ENCODE measurements around the gene GNB1L. TPM values are rescaled to one million over a fixed set of nuclear protein-coding genes. Genes with fewer than 3 reads are reported as not detected.

Gene GNB1L
- total RNA-seq, 1 experiment from 2014 or later: 18.0 TPM

GRCh38 chr22:19848298-19849224, 6.1 kb downstream of the GNB1L start:
- Mint-ChIP-seq H3K36me3 (peaks cover 36% of the 10 kb centered on the region), H3K4me3 (no peak overlapping the region), H3K4me1 (peaks cover 22% of the 10 kb centered on the region), H3K9me3 (peaks cover 9% of the 10 kb centered on the region), H3K27ac (no peak overlapping the region), H3K27me3 (ENCODE audit: low read depth) (no peaks in the 10 kb centered on the region)
- DNase-seq (ENCODE audit: low spot score) (no peak), ATAC-seq (no peak)
- TF ChIP-seq NR1H2 (CRISPR knock-in tag; IDR thresholded peaks at IDR 0.05) (no peak), ELF4 (CRISPR knock-in tag; IDR thresholded peaks at IDR 0.05; ENCODE audit: low read depth) (no peak), CTCF (IDR thresholded peaks at IDR 0.05) (no peak), SOX15 (CRISPR knock-in tag; IDR thresholded peaks at IDR 0.05) (no peak), FOXJ3 (CRISPR knock-in tag; IDR thresholded peaks at IDR 0.05; ENCODE audit: borderline replicate concordance) (no peak), TCF7 (CRISPR knock-in tag; IDR thresholded peaks at IDR 0.05; ENCODE audit: low read depth) (no peak), ETV6 (CRISPR knock-in tag; IDR thresholded peaks at IDR 0.05) (no peak), SP1 (CRISPR knock-in tag; conservative IDR thresholded peaks at IDR 0.05) (no peak)
- TF ChIP-seq, protein P1, sequence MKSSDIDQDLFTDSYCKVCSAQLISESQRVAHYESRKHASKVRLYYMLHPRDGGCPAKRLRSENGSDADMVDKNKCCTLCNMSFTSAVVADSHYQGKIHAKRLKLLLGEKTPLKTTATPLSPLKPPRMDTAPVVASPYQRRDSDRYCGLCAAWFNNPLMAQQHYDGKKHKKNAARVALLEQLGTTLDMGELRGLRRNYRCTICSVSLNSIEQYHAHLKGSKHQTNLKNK (CRISPR knock-in tag; IDR thresholded peaks at IDR 0.05): no peak
- TF ChIP-seq, protein P2, sequence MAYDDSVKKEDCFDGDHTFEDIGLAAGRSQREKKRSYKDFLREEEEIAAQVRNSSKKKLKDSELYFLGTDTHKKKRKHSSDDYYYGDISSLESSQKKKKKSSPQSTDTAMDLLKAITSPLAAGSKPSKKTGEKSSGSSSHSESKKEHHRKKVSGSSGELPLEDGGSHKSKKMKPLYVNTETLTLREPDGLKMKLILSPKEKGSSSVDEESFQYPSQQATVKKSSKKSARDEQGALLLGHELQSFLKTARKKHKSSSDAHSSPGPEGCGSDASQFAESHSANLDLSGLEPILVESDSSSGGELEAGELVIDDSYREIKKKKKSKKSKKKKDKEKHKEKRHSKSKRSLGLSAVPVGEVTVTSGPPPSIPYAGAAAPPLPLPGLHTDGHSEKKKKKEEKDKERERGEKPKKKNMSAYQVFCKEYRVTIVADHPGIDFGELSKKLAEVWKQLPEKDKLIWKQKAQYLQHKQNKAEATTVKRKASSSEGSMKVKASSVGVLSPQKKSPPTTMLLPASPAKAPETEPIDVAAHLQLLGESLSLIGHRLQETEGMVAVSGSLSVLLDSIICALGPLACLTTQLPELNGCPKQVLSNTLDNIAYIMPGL (CRISPR knock-in tag; IDR thresholded peaks at IDR 0.05): no peak
- TF ChIP-seq, protein P3, sequence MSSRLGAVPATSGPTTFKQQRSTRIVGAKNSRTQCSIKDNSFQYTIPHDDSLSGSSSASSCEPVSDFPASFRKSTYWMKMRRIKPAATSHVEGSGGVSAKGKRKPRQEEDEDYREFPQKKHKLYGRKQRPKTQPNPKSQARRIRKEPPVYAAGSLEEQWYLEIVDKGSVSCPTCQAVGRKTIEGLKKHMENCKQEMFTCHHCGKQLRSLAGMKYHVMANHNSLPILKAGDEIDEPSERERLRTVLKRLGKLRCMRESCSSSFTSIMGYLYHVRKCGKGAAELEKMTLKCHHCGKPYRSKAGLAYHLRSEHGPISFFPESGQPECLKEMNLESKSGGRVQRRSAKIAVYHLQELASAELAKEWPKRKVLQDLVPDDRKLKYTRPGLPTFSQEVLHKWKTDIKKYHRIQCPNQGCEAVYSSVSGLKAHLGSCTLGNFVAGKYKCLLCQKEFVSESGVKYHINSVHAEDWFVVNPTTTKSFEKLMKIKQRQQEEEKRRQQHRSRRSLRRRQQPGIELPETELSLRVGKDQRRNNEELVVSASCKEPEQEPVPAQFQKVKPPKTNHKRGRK (CRISPR knock-in tag; IDR thresholded peaks at IDR 0.05; ENCODE audit: borderline replicate concordance): no peak
- TF ChIP-seq, protein P4, sequence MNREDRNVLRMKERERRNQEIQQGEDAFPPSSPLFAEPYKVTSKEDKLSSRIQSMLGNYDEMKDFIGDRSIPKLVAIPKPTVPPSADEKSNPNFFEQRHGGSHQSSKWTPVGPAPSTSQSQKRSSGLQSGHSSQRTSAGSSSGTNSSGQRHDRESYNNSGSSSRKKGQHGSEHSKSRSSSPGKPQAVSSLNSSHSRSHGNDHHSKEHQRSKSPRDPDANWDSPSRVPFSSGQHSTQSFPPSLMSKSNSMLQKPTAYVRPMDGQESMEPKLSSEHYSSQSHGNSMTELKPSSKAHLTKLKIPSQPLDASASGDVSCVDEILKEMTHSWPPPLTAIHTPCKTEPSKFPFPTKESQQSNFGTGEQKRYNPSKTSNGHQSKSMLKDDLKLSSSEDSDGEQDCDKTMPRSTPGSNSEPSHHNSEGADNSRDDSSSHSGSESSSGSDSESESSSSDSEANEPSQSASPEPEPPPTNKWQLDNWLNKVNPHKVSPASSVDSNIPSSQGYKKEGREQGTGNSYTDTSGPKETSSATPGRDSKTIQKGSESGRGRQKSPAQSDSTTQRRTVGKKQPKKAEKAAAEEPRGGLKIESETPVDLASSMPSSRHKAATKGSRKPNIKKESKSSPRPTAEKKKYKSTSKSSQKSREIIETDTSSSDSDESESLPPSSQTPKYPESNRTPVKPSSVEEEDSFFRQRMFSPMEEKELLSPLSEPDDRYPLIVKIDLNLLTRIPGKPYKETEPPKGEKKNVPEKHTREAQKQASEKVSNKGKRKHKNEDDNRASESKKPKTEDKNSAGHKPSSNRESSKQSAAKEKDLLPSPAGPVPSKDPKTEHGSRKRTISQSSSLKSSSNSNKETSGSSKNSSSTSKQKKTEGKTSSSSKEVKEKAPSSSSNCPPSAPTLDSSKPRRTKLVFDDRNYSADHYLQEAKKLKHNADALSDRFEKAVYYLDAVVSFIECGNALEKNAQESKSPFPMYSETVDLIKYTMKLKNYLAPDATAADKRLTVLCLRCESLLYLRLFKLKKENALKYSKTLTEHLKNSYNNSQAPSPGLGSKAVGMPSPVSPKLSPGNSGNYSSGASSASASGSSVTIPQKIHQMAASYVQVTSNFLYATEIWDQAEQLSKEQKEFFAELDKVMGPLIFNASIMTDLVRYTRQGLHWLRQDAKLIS (CRISPR knock-in tag; IDR thresholded peaks at IDR 0.05; ENCODE audit: borderline replicate concordance): no peak
- TF ChIP-seq, protein P5, sequence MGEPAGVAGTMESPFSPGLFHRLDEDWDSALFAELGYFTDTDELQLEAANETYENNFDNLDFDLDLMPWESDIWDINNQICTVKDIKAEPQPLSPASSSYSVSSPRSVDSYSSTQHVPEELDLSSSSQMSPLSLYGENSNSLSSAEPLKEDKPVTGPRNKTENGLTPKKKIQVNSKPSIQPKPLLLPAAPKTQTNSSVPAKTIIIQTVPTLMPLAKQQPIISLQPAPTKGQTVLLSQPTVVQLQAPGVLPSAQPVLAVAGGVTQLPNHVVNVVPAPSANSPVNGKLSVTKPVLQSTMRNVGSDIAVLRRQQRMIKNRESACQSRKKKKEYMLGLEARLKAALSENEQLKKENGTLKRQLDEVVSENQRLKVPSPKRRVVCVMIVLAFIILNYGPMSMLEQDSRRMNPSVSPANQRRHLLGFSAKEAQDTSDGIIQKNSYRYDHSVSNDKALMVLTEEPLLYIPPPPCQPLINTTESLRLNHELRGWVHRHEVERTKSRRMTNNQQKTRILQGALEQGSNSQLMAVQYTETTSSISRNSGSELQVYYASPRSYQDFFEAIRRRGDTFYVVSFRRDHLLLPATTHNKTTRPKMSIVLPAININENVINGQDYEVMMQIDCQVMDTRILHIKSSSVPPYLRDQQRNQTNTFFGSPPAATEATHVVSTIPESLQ (CRISPR knock-in tag; IDR thresholded peaks at IDR 0.05): no peak
- CTCF ChIA-PET: no interaction called here
- POLR2A ChIA-PET: interaction anchor here (0.7 kb wide), 1 partner anchor 37 kb away, joined by 3 read pairs; no protein-coding TSS in a partner anchor

Measured in WTC11 (cell line).